NAMALWA (cell line): ENCODE results near the gene NCKAP5.

ENCODE experiments used
- DNase-seq: peaks from one replicate; pipeline ENCODE4 v3.0.0-alpha.2; 2015; ENCODE audit warnings: low spot score

The NCKAP5 gene

DNA sequence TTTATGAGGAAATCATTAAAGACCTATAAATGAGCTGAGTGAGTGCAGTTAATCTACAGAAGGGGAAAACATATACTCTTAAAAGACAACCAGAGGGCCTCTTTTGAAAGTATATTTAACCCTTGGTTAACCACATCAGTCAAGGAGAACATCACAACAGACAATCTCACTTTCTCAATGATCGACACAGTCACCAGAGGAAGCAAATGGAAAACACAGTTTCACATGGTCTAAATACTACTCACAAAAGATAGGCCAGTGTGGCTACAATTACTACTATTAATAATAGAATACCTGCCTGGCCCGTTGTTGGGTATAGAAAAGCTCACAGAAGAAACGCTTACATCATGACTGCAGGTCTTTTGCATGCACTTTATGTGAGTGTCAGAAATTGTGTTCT, 426.2 kb downstream of the NCKAP5 start:
- no peak for DNase-seq

DNA sequence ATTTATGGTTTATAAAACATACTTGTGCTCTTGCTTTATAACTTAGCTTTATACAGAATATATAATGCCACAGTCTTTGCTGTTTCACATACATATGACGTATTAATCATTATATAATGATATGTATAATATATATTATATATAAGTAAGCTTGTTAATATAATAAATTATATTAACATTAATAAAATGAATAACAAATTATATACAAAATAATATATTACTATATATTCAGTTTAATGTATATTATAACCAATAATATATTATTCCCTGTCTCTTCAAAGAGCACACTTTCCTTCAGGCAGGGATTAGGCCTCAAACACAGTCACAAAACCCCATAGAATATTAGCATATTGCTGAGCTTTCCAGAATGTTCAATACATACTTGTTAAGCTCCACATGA, 427.6 kb downstream of the NCKAP5 start:
- DNase-seq = no peak

DNA sequence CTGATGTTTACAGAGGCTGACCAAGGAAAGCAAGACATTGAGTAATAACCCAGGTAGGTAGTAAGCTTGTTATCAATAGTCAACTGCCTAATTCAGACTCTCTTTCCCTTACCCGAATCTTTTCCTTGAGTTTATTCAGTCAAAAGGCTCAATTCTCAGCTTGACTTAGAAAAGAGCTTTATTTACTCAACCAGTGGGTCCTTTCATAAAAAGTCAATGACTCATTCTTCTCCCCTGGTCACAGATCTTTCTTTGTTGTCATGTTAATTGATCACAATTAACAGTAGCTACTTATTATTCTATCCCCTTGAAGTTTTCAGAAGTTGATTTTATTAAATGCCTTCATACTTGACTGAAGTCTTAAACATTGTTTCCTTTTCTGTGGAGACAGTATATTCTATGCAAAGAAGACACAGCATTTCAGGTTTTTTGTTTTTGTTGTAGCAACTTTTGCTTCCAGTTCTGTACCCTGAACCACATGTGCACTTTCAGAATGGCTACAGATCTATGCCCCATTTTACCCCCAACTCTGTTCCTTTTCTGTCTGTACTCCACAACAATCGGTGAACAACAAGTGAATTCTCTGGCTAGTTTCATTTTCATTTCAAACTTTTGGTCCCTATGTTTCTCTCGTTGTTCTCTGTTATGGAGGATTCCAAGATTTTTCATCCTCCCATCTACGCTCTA, 428.3 kb downstream of the NCKAP5 start:
- DNase-seq = no peak

DNA sequence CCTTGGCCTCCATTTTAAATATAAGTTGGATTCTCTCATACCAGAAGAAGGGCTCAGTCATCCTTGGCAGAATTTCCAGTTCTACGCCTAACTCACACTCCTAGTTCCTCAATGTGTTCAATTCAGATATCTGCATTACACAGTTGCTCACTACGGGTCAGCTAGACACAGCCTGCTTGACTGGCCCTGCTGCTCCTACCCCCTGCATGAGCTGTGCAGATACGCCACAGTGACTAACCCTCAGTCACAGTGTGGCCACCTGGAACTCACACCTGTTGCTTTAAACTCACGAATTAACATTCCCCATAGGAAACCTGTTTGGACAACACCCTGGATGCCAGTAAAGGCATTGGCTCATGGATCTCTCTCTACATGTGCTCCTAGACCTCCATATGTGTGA, 429.6 kb downstream of the NCKAP5 start:
- no peak for DNase-seq

DNA sequence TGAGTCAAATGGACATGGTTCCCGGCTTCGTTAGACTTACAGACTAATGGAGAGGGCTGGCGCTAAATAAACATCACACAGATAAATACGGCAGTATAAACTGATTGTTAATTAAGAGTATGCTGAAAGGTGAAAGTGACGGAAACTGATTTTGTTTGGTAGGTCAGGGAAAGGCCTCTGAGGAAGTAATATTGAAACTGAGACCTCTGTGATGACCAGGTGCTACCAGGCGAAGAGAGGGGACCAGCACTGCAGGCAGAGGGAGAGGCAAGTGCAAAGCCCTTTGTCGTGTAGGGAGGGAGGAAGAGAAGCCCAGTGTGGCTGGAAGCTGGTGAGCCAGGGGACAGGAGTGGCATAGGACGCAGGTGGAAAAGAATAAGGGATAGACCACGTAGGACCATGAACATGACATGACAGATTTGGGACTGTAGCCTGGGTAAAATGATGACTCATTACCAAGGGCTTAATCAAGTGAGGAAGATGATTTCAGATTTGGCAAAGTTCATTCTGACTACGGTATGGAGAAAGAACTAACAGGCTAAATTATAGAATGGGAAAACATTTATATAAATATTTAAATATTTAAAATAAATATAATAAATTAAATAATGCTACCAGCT, 433.1 kb downstream of the NCKAP5 start:
- no peak for DNase-seq

GRCh38 chr2:133130548-133131246, 437.6 kb downstream of the NCKAP5 start:
- no peak for DNase-seq

DNA sequence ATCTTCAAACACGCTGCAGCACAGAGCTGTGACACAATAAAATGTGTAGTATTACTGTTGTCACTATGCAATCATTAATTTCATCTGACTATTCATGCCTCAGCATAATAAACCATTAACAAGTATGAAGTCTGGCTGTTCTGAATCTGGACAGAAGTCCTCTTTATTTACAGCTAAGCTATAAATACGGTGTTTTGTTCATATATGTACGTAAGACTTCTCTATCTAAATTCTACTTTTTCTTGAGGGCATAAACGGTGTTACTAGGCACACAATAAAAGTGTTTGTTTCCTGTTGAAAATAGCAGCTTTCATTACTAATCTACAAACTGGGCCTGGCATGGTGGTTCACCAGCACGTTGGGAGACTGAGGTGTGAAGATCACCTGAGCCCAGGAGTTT, 443.8 kb downstream of the NCKAP5 start:
- DNase-seq = no peak

- DNase-seq = no peak
These were observed 444.4 kb downstream of the NCKAP5 start for GRCh38 chr2:133123904-133124303.

- DNase-seq = no peak
These were observed 444.9 kb downstream of the NCKAP5 start for GRCh38 chr2:133123393-133123792.

DNA sequence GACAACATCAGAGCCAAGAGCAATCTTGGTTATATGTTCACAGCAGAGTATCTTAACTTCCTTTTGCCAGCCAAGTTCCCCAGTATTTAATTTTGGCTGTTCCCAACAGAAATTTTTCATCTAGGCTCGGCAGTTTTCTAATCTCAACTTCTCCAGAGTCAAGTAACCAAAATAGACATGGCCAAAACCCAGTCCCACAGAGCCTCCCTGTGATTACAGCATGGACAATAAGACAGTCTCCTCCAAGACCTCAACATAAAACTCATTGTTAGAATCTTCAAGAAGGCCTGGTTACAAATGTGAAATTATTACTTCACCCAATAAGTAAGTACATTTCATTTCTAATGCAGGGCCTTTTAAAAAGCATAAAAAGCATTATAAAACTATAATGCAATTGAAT, 445.7 kb downstream of the NCKAP5 start:
- no peak for DNase-seq

DNA sequence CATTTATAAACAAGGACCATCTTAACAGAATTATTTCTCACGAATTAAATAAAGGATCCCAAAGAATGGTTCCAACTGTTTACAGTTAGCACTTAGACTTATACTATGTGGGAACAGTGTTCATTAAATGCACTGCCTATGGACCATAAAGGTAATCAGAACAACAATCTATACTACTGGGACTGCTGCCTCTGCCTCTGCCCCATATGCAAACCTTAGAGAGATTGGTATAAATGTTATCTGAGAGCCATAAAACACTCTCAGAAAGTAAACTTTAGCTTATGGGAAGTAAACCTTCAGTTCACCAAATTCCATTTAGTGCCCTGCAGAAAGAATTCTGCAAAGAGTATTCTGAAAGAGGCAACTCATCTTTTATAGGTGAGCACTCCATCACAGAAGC, 448.0 kb downstream of the NCKAP5 start:
- DNase-seq = no peak

DNA sequence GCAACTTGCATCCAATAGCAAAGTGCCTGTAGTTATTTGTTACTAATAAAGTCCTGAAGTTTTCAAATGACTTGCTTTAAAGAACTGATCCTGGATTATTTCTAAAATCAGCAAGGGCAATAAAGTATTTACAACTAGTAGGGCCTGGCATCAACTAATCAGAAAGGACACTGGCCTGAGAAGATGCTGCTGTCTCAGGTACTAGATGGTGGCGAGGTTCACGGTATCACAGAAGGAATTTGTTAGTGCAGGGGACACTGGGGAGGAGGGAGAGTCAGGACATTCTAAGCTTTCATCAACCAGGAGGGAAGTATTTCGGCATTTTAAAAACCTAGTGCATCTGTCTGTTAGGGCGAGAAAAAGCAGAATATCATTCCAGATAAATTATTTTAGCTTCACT, 458.1 kb downstream of the NCKAP5 start:
- no peak for DNase-seq

- no peak for DNase-seq
These were observed 458.5 kb downstream of the NCKAP5 start for GRCh38 chr2:133109772-133110171.

GRCh38 chr2:133107058-133107815, 461.0 kb downstream of the NCKAP5 start:
- no peak for DNase-seq

- no peak for DNase-seq
These were observed 463.4 kb downstream of the NCKAP5 start for GRCh38 chr2:133104871-133105270.

DNA sequence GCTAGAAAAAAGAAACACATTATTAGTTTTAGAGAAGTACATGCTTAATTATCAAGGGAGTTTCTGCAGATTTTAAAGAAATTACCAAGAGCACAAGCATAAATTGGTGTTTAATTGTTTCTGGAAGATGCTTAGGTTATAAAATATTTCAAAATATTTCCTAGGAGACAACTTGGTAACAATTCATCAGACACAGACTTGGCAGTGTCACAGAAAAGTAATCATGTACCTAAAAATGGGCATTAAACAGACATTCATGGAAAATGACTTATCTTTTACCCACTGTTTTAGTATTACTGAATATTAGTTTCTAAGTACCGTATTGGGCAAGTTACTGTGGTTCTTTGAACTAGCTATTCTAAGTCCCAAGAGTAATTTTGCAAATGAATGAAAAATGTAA, 469.5 kb downstream of the NCKAP5 start:
- DNase-seq = no peak

DNA sequence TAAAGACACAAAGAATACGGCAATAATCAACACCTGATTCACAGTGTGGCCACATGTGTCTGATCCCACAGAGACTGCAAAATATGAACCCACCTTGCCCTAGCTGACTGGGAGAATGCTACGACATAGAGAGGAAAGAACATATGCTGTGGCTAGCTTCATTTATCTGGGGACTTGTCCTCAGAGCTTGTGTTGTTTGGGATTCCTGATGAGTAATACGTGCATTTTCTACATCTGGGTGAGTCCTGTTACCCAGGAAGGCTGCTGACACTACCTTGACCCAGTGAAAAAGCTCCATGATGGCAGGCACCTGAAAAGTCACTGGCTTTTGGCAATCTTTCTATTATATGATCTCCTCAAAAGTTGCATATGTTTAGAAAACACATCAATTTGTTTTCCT, 470.6 kb downstream of the NCKAP5 start:
- DNase-seq = no peak

DNA sequence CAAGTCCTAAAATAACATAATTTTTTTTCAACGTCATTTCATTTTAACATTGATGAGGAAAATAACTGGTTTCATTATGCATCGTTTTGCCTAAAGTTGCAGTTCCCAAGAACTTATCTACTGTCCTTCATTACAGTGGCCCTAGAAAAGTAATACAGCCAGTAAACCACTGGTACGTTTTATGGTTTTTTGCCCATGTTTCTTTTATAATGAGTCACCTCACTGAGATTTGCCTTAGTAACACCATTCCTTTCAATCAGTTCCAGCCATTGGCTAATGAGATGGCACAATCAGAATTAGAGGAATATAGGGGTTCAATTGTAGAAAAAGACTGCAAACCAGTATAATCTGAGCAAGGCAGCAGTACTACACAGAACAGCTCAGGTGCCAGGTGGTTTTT, 475.7 kb downstream of the NCKAP5 start:
- no peak for DNase-seq

GRCh38 chr2:133090358-133090757, 477.9 kb downstream of the NCKAP5 start:
- DNase-seq = no peak

GRCh38 chr2:133086176-133086575, 482.1 kb downstream of the NCKAP5 start:
- no peak for DNase-seq

DNA sequence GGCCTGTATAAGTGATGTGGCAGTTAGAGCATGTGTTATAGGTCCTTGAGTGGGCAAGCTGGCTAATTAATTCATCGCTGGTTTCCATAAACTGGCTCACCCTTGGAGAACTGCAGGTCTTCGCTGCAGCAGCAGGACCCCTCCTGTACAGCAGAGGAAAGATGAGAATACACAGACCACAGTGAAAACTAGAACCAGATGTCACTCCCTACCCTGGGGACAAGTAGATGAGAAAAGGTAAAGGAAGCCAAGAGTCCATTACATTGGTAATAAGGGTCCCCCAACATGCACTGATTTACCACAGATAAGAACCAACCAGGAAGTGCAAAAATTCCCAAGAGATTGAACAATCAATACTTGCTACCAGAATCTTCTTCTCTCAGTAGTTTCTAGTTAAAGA, 482.6 kb downstream of the NCKAP5 start:
- no peak for DNase-seq

GRCh38 chr2:133082034-133082433, 486.2 kb downstream of the NCKAP5 start:
- no peak for DNase-seq

DNA sequence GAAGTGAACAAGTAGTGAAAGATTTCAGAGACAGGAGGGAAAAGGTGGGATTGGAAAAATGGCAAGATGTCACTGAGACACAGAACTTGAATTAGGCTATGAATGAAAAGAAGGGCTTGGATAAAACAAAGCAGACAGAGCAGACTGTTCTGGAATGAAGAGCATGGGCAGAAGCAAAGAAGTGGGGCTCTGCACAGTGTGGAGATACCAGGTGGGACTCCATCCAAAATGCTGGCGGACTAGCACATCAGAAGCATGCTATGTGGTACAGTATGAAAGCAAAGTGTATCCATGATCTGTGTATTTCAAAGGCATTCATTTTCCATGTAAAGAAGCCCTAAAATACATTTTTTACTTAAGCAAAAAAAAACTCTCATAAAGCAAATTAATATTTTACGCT, 487.4 kb downstream of the NCKAP5 start:
- no peak for DNase-seq
